Cardiac fibroblast (primary cell): ENCODE measurements around the gene RPE65.
A peak's percentile ranks its signal among the peaks of the same experiment; 100 is the strongest.
"Not testable (repeated sequence)": the region's sequence is repeated elsewhere in the genome, so short reads cannot be mapped to it uniquely, and the experiment has no call there.

ENCODE experiments used
- DNase-seq, 2 donors: peaks; one replicate each; pipeline versions ENCODE4 v3.0.0 to v3.0.0-alpha.2; 2010; ENCODE audit warnings: low read depth in 2 of 2
- H3K4me3 ChIP-seq, 2 donors: replicated peaks in 1 of 2; 1 replicate in 1 of 2; 2 replicates in 1 of 2; pipeline ENCODE4 v1.5.1; 2011; ENCODE audit warnings: low read depth in 2 of 2, low read length in 2 of 2, mild to moderate bottlenecking in 2 of 2, moderate library complexity in 1 of 2
- TF ChIP-seq, protein P1 (sequence below): IDR thresholded peaks from one replicate; pipeline ENCODE4 v1.5.1; 2011; ENCODE audit warnings: low read depth, mild to moderate bottlenecking, low read length, inconsistent platforms

RPE65 gene

DNA sequence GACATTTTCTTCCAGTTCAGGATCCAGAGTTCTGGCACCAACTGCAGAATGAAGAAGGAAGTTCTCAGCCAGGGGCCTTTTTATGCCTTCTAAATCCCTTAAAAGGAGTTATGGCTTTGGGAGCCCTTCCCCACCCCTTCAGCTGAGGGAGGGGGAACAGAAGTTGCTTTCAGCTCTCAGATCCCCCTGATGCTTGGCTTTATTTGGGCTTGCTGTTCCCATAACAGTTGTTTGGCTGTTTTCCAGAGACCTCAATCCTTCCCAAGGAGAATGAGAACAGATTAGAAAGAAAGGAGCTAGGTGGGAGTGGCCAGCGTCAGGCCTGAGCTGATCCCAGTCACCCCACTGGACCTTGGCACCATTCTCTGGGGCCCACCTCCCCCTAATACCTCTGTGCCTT lies at the start of gene RPE65:
Gene RPE65, minus strand, starts transcription at position 54 of the 400 bp plus-strand sequence. Its CDS starts 49 bp downstream, at position 5.
- H3K4me3 ChIP-seq = no peak within 1 kb of the TSS
- peak; percentile 3 to 63 for DNase-seq
- TF ChIP-seq, protein P1, sequence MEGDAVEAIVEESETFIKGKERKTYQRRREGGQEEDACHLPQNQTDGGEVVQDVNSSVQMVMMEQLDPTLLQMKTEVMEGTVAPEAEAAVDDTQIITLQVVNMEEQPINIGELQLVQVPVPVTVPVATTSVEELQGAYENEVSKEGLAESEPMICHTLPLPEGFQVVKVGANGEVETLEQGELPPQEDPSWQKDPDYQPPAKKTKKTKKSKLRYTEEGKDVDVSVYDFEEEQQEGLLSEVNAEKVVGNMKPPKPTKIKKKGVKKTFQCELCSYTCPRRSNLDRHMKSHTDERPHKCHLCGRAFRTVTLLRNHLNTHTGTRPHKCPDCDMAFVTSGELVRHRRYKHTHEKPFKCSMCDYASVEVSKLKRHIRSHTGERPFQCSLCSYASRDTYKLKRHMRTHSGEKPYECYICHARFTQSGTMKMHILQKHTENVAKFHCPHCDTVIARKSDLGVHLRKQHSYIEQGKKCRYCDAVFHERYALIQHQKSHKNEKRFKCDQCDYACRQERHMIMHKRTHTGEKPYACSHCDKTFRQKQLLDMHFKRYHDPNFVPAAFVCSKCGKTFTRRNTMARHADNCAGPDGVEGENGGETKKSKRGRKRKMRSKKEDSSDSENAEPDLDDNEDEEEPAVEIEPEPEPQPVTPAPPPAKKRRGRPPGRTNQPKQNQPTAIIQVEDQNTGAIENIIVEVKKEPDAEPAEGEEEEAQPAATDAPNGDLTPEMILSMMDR = no peak

DNA sequence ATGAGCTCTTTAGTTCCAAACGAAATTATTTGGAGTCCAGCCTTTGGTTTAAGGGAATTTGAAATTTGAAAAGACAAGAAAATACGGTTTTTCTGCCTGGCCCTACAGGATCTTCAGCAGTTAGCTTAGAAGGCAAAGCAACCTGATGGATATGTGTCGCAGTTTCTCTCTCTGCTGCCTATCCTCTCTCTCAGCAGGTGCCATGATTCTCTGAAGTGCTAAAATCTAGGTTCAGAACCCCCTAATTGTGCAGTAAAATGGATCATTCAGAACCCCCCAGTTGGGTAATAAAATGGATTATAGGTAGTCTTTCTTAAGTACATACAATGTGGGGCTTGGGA lies 47.6 kb upstream of the RPE65 start:
- peak overlapping the region; percentile 83 to 94 for H3K4me3 ChIP-seq
- TF ChIP-seq, protein P1 = no peak
- DNase-seq = no peak

DNA sequence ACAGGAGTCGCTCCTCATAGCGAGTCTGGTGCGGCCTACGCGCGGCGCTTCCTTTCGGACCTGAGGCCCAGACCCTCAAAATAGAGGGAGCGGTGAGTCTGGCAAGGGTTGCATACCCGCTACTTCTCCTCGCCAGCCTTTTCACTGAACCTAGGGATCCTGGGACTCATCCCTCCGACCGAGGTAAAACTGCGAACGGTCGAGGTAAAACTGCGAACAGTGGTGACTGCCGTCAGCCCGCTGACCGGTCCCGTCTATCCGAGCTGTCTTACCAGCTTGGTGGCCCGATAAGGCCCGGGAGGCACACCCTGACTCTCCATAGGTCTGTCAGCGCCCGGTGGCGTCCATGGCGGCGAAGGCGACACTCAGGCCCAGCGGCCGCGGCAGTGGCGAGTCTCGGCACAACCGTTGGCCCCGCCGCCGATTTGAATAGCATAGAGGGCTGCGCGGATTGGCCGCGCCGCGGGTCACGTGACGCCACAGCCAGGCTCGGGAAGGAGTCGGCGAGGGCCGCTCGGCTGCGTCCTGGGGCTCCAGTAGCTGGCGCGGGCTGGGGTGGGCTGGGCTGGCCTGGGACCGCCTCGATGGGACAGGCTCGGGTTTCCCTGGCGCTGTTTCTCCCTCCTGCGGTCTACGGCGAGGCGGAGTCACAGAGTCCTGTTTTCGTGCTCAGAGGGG lies 47.1 kb upstream of the RPE65 start, which contains the start of gene DEPDC1:
Gene DEPDC1, minus strand, starts transcription at position 403 of the 678 bp plus-strand sequence. Its CDS starts 83 bp downstream, at position 320.
- TF ChIP-seq, protein P1 = no peak
- peak; percentile 95 for DNase-seq
- H3K4me3 ChIP-seq = peak within 1 kb of the TSS; percentile 83 to 94

DNA sequence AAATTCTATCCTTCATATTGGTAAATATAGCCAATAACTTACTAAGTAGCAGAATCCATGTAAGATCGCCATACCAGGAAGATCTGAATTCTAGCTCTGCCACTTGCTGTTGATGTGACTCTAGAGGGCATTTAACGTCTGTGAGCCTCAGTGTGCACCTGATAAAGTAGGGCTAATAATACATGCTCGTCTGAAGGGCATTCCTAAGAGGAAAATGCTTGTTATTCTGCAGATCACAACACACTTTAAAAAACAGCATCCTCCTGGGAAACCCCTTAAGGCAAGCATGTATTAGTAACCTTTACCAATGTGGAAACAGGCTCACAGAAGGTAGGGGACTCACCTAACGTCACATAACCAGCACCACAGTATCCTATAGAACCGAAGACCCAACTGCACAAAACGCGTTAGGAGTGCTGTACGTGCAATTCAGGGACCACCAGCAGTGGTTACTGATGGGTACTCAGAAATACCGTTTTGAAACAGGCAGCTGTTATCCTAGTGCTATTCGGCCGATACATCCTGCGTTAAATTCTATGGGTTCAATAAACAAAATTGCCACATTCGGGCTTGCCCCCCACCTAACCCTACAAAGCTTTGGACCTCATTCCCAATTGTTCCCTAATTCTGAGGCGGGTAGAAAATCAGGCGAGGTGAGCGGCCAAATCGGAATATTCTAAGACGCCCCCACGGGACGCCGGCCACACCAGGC lies 46.4 kb upstream of the RPE65 start:
- H3K4me3 ChIP-seq = peak overlapping the region; percentile 83 to 94
- TF ChIP-seq, protein P1 = no peak
- peak in 1 of 2 donors; percentile 18 for DNase-seq

DNA sequence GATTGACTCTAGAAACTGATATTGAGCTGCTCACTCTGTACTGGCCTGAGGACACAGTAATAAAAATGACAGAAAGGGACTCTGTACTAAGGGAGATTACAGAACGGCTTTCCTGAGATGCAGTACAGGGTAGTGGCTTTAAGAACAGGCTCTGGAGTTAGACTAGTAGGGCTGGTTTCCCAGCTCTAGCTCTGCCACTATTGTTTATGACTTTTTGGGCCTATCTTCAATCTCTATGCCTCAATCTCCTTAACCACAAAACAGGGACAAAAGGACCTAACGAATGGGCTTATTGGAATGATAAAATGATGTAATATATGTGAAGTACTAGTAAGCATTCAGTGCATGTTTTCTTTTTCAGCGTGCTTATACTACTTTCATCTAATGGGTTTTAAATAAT lies 45.8 kb upstream of the RPE65 start:
- peak in 1 of 2 donors; percentile 13 for DNase-seq
- TF ChIP-seq, protein P1 = no peak
- H3K4me3 ChIP-seq = peak overlapping the region in 1 of 2 donors; percentile 83

DNA sequence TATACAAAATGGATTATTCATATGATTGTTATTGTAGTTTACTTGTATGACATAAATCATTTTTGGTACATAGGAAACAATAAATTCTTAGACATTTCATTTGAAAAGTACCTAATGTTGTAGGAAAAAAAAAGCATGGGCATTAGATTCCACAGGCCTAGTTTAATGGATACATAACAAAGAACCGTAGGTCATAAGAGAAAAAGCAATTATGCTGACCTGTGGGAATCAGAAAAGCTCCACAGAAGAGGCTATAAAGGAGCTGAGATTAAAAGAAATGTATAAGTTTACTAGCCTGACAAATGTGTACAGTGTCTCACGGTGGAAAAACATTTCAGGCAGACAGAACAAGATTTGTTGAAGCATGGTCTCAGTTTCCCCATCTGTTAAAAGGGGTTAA lies 43.4 kb upstream of the RPE65 start:
- no peak overlapping the region for H3K4me3 ChIP-seq
- TF ChIP-seq, protein P1 = no peak
- no peak for DNase-seq

DNA sequence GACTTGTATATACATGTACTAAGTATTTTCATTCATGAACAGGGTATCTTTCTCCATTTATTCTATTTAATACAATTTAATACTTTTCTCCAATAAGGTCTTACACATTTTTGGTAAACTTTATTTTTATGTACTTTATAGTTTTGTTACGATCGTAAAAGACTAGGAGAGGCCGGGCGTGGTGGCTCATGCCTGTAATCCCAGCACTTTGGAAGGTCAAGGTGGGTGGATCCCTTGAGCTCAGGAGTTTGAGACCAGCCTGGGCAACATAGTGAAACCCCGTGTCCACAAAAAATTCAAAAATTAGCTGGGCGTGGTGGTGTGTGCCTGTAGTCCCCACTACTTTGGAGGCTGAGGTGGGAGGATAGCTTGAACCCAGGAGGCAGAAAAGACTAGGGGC lies 42.5 kb upstream of the RPE65 start:
- DNase-seq = not testable (repeated sequence)

More for the DNA sequence above, 42.5 kb upstream of the RPE65 start:
- H3K4me3 ChIP-seq = not testable (repeated sequence)
